HG02798 (cell line): Measurements from ENCODE around the gene PCDHGA1.
"Not testable (repeated sequence)": the region's sequence is repeated elsewhere in the genome, so short reads cannot be mapped to it uniquely, and the experiment has no call there.

Experiments used
- ATAC-seq: cut with Tn5 transposase; IDR thresholded peaks from one replicate; pipeline ENCODE4 v1.9.1; 2021; ENCODE audit warnings: mild to moderate bottlenecking; ENCODE audit not compliant: unreplicated experiment, poor library complexity

The PCDHGA1 gene

GRCh38 chr5:141407790-141408505 is 77.6 kb downstream of the PCDHGA1 start, which contains the start of gene PCDHGB6:
PCDHGB6 (plus strand) TSS chr5:141408021; CDS start chr5:141408203, 182 bp downstream.
- ATAC-seq: not testable (repeated sequence)

GRCh38 chr5:141409598-141410306 is 79.4 kb downstream of the PCDHGA1 start:
- ATAC-seq: no peak

GRCh38 chr5:141411575-141411974 is 81.3 kb downstream of the PCDHGA1 start:
- ATAC-seq: no peak

- ATAC-seq: peak; percentile 69
These were observed 82.7 kb downstream of the PCDHGA1 start, which contains the start of gene PCDHGA10 for GRCh38 chr5:141412854-141413539. PCDHGA10 (plus strand) TSS chr5:141412987; CDS start chr5:141413176, 189 bp downstream.

DNA sequence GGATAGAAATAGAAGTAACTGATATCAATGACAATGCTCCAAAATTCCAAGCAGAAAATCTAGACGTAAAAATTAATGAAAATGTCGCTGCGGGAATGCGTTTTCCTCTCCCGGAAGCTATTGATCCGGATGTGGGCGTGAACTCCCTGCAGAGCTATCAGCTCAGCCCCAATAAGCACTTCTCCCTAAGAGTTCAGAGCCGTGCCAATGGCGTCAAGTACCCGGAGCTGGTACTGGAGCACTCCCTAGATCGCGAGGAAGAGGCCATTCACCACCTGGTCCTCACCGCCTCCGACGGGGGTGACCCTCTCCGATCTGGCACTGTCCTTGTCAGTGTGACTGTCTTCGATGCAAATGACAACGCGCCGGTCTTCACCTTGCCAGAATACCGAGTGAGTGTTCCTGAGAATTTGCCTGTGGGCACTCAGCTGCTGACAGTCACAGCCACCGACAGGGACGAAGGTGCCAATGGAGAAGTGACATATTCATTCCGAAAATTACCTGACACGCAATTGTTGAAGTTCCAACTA is 83.3 kb downstream of the PCDHGA1 start:
- no peak for ATAC-seq

- ATAC-seq: not testable (repeated sequence)
These were observed 84.4 kb downstream of the PCDHGA1 start for GRCh38 chr5:141414548-141415274.

GRCh38 chr5:141415275-141415618 is 84.9 kb downstream of the PCDHGA1 start:
- not testable (repeated sequence) for ATAC-seq

- ATAC-seq: peak; percentile 80
These were observed 87.3 kb downstream of the PCDHGA1 start, which contains the start of gene PCDHGB7 for GRCh38 chr5:141417494-141418172. PCDHGB7 (plus strand) TSS chr5:141417677; CDS start chr5:141417860, 183 bp downstream.

DNA sequence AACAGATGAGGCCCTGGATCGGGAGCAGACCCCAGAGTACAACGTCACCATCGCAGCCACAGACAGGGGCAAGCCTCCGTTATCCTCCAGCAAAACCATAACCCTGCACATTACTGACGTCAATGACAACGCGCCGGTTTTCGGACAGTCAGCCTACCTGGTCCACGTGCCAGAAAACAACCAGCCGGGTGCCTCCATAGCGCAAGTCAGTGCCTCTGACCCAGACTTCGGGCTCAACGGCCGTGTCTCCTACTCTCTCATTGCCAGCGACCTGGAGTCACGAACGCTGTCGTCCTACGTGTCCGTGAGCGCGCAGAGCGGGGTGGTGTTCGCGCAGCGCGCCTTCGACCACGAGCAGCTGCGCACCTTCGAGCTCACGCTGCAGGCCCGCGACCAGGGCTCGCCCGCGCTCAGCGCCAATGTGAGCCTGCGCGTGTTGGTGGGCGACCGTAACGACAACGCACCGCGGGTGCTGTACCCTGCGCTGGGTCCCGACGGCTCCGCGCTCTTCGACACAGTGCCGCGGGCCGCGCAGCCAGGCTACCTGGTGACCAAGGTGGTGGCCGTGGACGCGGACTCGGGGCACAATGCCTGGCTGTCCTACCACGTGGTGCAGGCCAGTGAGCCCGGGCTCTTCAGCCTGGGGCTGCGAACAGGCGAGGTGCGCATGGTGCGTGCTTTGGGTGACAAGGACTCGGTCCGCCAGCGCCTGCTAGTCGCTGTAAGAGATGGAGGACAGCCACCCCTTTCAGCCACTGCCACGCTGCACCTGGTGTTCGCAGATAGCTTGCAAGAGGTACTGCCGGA is 89.0 kb downstream of the PCDHGA1 start:
- ATAC-seq: no peak

GRCh38 chr5:141420855-141421488 is 90.7 kb downstream of the PCDHGA1 start, which contains the start of gene PCDHGA11:
PCDHGA11 (plus strand) TSS chr5:141421051; CDS start chr5:141421228, 177 bp downstream.
- peak; percentile 56 for ATAC-seq

DNA sequence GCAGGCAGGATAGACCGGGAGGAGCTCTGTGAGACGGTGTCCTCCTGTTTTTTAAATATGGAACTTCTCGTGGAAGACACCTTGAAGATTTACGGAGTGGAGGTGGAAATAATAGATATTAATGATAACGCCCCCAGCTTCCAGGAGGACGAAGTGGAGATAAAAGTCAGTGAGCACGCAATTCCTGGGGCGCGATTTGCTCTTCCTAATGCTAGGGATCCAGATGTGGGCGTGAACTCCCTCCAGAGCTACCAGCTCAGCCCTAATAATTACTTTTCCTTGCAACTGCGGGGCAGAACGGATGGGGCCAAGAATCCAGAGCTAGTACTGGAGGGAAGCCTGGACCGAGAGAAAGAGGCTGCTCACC is 91.2 kb downstream of the PCDHGA1 start:
- no peak for ATAC-seq

- ATAC-seq: no peak
These were observed 92.5 kb downstream of the PCDHGA1 start for GRCh38 chr5:141422742-141423291.

- no peak for ATAC-seq
These were observed 97.6 kb downstream of the PCDHGA1 start for GRCh38 chr5:141427783-141428426.

GRCh38 chr5:141430332-141431113 is 100.2 kb downstream of the PCDHGA1 start, which contains the start of gene PCDHGA12:
PCDHGA12 (plus strand) TSS chr5:141430507; CDS start chr5:141430760, 253 bp downstream.
- ATAC-seq: peak; percentile 77

DNA sequence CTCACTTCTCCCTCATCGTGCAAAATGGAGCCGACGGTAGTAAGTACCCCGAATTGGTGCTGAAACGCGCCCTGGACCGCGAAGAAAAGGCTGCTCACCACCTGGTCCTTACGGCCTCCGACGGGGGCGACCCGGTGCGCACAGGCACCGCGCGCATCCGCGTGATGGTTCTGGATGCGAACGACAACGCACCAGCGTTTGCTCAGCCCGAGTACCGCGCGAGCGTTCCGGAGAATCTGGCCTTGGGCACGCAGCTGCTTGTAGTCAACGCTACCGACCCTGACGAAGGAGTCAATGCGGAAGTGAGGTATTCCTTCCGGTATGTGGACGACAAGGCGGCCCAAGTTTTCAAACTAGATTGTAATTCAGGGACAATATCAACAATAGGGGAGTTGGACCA is 101.0 kb downstream of the PCDHGA1 start:
- ATAC-seq: peak; percentile 50

- ATAC-seq: not testable (repeated sequence)
These were observed 102.0 kb downstream of the PCDHGA1 start for GRCh38 chr5:141432308-141432707.
